ENCODE results near the gene SHC3. TPM values are rescaled to one million over a fixed set of nuclear protein-coding genes. Genes with fewer than 3 reads are reported as not detected.

Gene SHC3
- total RNA-seq, 2 experiments from 2014 or later = 0.03 TPM; not detected in 1

GRCh38 chr9:88990041-88990728 is 188.4 kb downstream of the SHC3 start:
- intact Hi-C loops (cut with micrococcal nuclease; ENCODE audit: unreplicated experiment) = no loop called here
- CTCF ChIA-PET (ENCODE audit: unreplicated experiment) = no interaction called here
- Histone ChIP-seq H4K20me1 (ENCODE audit: insufficient read depth, low read length) (no peaks in the 10 kb centered on the region), H3K27ac (ENCODE audit: low read depth, low read length, poor library complexity, severe bottlenecking) (no peak overlapping the region), H3K4me2 (ENCODE audit: low read length) (no peak overlapping the region), H3K4me1 (ENCODE audit: insufficient read depth, low read length, poor library complexity, severe bottlenecking) (peaks cover 9% of the 10 kb centered on the region), H3K79me2 (ENCODE audit: insufficient read depth, low read depth, low read length) (no peaks in the 10 kb centered on the region), H3K9me2 (ENCODE audit: insufficient read depth, low read length) (no peaks in the 10 kb centered on the region), H3K36me3 (ENCODE audit: insufficient read depth, low read length) (no peaks in the 10 kb centered on the region), H3K4me3 (ENCODE audit: low read depth, low read length, poor library complexity, severe bottlenecking) (no peak overlapping the region), H3K9me3 (ENCODE audit: low read length) (no peaks in the 10 kb centered on the region), H2AFZ (ENCODE audit: low read length) (no peak overlapping the region)
- DNase-seq (ENCODE audit: low spot score) = no peak
- no TSS peak for BruUV-seq (replicated peaks)
- TF ChIP-seq, protein P1, sequence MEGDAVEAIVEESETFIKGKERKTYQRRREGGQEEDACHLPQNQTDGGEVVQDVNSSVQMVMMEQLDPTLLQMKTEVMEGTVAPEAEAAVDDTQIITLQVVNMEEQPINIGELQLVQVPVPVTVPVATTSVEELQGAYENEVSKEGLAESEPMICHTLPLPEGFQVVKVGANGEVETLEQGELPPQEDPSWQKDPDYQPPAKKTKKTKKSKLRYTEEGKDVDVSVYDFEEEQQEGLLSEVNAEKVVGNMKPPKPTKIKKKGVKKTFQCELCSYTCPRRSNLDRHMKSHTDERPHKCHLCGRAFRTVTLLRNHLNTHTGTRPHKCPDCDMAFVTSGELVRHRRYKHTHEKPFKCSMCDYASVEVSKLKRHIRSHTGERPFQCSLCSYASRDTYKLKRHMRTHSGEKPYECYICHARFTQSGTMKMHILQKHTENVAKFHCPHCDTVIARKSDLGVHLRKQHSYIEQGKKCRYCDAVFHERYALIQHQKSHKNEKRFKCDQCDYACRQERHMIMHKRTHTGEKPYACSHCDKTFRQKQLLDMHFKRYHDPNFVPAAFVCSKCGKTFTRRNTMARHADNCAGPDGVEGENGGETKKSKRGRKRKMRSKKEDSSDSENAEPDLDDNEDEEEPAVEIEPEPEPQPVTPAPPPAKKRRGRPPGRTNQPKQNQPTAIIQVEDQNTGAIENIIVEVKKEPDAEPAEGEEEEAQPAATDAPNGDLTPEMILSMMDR (conservative IDR thresholded peaks at IDR 0.05; ENCODE audit: low read length) = no peak
- no peak for TF ChIP-seq EZH2phosphoT487 (IDR thresholded peaks at IDR 0.05; ENCODE audit: borderline replicate concordance, low read depth, low read length)
- POLR2A ChIA-PET = no interaction called here

DNA sequence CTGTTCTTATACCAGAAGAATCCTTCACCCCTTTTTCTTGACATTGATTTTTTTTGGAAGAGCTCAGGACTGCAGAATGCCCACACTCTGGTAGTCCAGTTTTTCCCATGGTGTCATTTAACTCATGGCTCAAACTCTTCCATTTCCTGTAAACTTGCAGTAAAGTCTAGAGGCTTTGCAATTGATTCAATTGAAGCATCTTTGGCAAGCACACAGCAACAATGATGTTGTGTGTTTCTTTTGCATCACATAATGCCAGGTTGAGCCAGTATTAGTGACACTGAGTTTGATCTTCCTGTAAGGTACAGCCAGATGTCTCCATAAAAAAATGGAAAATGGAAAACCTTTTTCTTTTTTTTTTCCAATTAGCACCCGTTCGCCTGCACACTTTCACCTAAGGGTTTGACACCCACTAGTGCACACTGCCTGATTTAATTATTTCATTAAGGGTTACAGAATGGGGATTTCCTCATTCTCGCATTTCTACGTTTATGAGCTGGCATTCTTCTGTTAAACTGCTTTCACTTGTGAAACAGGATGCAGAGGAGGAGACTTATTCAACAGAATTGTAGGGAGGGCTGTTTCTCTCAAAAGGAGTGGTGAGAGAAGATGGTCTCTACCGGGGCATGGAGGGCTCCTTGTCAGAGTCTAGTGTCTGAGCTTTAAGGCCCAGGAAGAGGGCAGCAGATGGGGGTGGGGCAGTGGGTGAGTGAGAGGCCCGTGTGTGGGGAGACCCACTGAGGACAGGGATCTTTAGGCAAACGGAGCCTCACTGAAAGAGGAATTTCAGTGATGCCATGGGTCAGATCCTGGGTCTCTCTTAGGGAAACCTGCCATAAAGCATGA is 189.6 kb downstream of the SHC3 start:
- Histone ChIP-seq H4K20me1 (ENCODE audit: insufficient read depth, low read length) (no peaks in the 10 kb centered on the region), H3K4me1 (ENCODE audit: insufficient read depth, low read length, poor library complexity, severe bottlenecking) (peaks cover 9% of the 10 kb centered on the region), H3K4me2 (ENCODE audit: low read length) (peak overlapping the region; percentile 41; the same call in 1 of the 2 replicates), H2AFZ (ENCODE audit: low read length) (peak overlapping the region; percentile 39; the same call in 1 of the 2 replicates), H3K9me3 (ENCODE audit: low read length) (no peaks in the 10 kb centered on the region), H3K9me2 (ENCODE audit: insufficient read depth, low read length) (no peaks in the 10 kb centered on the region), H3K4me3 (ENCODE audit: low read depth, low read length, poor library complexity, severe bottlenecking) (no peak overlapping the region), H3K27ac (ENCODE audit: low read depth, low read length, poor library complexity, severe bottlenecking) (no peak overlapping the region), H3K36me3 (ENCODE audit: insufficient read depth, low read length) (no peaks in the 10 kb centered on the region), H3K79me2 (ENCODE audit: insufficient read depth, low read depth, low read length) (no peaks in the 10 kb centered on the region)
- ChIA-PET CTCF (ENCODE audit: unreplicated experiment) (no interaction called here), POLR2A (no interaction called here)
- intact Hi-C loops (cut with micrococcal nuclease; ENCODE audit: unreplicated experiment) = no loop called here
- TF ChIP-seq, protein P1 (conservative IDR thresholded peaks at IDR 0.05; ENCODE audit: low read length) = no peak
- no peak for TF ChIP-seq EZH2phosphoT487 (IDR thresholded peaks at IDR 0.05; ENCODE audit: borderline replicate concordance, low read depth, low read length)
- BruUV-seq (replicated peaks) = no TSS peak
- DNase-seq (ENCODE audit: low spot score) = peak; percentile 21

DNA sequence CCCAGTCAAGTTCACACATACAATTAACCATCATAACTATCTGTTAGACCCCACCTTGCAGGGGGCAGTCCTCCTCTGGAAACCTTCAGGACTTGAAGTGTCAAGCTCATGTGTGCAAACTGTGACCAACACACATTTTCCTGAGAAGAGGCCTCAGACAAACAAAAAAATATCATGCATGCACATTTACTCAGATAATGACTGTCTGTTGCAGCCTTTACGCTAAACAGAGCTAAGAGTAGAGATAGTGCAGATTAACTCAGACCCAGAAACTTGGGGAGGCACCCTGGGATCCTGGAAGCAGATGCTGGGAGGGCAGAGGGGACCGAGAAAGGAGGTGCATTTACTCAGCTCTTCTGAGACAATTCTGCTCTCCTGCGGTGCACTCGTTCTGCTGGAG is 191.0 kb downstream of the SHC3 start:
- Histone ChIP-seq H2AFZ (ENCODE audit: low read length) (no peak overlapping the region), H3K4me2 (ENCODE audit: low read length) (no peak overlapping the region), H3K4me3 (ENCODE audit: low read depth, low read length, poor library complexity, severe bottlenecking) (no peak overlapping the region), H3K27ac (ENCODE audit: low read depth, low read length, poor library complexity, severe bottlenecking) (no peak overlapping the region), H3K36me3 (ENCODE audit: insufficient read depth, low read length) (no peaks in the 10 kb centered on the region), H4K20me1 (ENCODE audit: insufficient read depth, low read length) (no peaks in the 10 kb centered on the region), H3K9me2 (ENCODE audit: insufficient read depth, low read length) (no peaks in the 10 kb centered on the region), H3K9me3 (ENCODE audit: low read length) (no peaks in the 10 kb centered on the region), H3K4me1 (ENCODE audit: insufficient read depth, low read length, poor library complexity, severe bottlenecking) (peaks cover 9% of the 10 kb centered on the region), H3K79me2 (ENCODE audit: insufficient read depth, low read depth, low read length) (no peaks in the 10 kb centered on the region)
- BruUV-seq (replicated peaks) = no TSS peak
- intact Hi-C loops (cut with micrococcal nuclease; ENCODE audit: unreplicated experiment) = no loop called here
- POLR2A ChIA-PET = no interaction called here
- TF ChIP-seq, protein P1 (conservative IDR thresholded peaks at IDR 0.05; ENCODE audit: low read length) = no peak
- TF ChIP-seq EZH2phosphoT487 (IDR thresholded peaks at IDR 0.05; ENCODE audit: borderline replicate concordance, low read depth, low read length) = no peak
- no peak for DNase-seq (ENCODE audit: low spot score)
- CTCF ChIA-PET (ENCODE audit: unreplicated experiment) = no interaction called here
